Measurements from ENCODE around the gene C14orf119.
A peak's percentile ranks its signal among the peaks of the same experiment; 100 is the strongest.

C14orf119 gene

GRCh38 chr14:23095196-23096108 is at the start of gene C14orf119:
Gene C14orf119, plus strand, starts transcription at chr14:23095505. Its CDS starts 2,154 bp downstream, at chr14:23097659.
- DNase-seq (ENCODE audit: low spot score): peak; percentile 100

GRCh38 chr14:23047034-23047634 is 48.2 kb upstream of the C14orf119 start:
- DNase-seq (ENCODE audit: low spot score): no peak

- DNase-seq (ENCODE audit: low spot score): no peak
Observed at GRCh38 chr14:23047751-23048693, 47.3 kb upstream of the C14orf119 start.

- no peak for DNase-seq (ENCODE audit: low spot score)
Observed at GRCh38 chr14:23049011-23049410, 46.3 kb upstream of the C14orf119 start.

GRCh38 chr14:23051141-23052057 is 43.9 kb upstream of the C14orf119 start:
- DNase-seq (ENCODE audit: low spot score): no peak

- no peak for DNase-seq (ENCODE audit: low spot score)
Observed at GRCh38 chr14:23052182-23052623, 43.1 kb upstream of the C14orf119 start.

- no peak for DNase-seq (ENCODE audit: low spot score)
Observed at GRCh38 chr14:23052671-23053070, 42.6 kb upstream of the C14orf119 start.

- no peak for DNase-seq (ENCODE audit: low spot score)
Observed at GRCh38 chr14:23053426-23053825, 41.9 kb upstream of the C14orf119 start.

GRCh38 chr14:23054000-23054811 is 41.1 kb upstream of the C14orf119 start:
- no peak for DNase-seq (ENCODE audit: low spot score)

GRCh38 chr14:23055147-23055550 is 40.2 kb upstream of the C14orf119 start:
- DNase-seq (ENCODE audit: low spot score): no peak

GRCh38 chr14:23055621-23056144 is 39.6 kb upstream of the C14orf119 start:
- no peak for DNase-seq (ENCODE audit: low spot score)

GRCh38 chr14:23056145-23056955 is 39.0 kb upstream of the C14orf119 start:
- peak; percentile 88 for DNase-seq (ENCODE audit: low spot score)

- DNase-seq (ENCODE audit: low spot score): peak; percentile 89
Observed at GRCh38 chr14:23056956-23057756, 38.1 kb upstream of the C14orf119 start, which contains the start of gene CDH24. Gene CDH24, minus strand, starts transcription at chr14:23057520. Its CDS starts 1,787 bp downstream, at chr14:23055733.

- DNase-seq (ENCODE audit: low spot score): peak; percentile 90
Observed at GRCh38 chr14:23057757-23058653, 37.3 kb upstream of the C14orf119 start.

GRCh38 chr14:23058654-23059504 is 36.4 kb upstream of the C14orf119 start:
- no peak for DNase-seq (ENCODE audit: low spot score)

Measured in germinal center (tissue), 1 donor.